ENCODE results near the gene PMEPA1. TPM values are rescaled to one million over a fixed set of nuclear protein-coding genes. Genes with fewer than 3 reads are reported as not detected.

Gene PMEPA1
- total RNA-seq, 2 donors from 2014 or later: 96.5 to 245 TPM

- Histone ChIP-seq H3K9me3 (no peaks in the 10 kb centered on the region), H3K4me3 (no peak overlapping the region), H3K36me3 (no peaks in the 10 kb centered on the region), H3K4me1 (replicated peaks) (no peaks in the 10 kb centered on the region), H3K27ac (no peak overlapping the region), H3K27me3 (replicated peaks; ENCODE audit: insufficient read depth) (no peaks in the 10 kb centered on the region)
- no peak for DNase-seq (ENCODE audit: low spot score)
- TF ChIP-seq POLR2AphosphoS5 (IDR thresholded peaks at IDR 0.05) (no peak), POLR2A (IDR thresholded peaks at IDR 0.05) (no peak)
- TF ChIP-seq, protein P1, sequence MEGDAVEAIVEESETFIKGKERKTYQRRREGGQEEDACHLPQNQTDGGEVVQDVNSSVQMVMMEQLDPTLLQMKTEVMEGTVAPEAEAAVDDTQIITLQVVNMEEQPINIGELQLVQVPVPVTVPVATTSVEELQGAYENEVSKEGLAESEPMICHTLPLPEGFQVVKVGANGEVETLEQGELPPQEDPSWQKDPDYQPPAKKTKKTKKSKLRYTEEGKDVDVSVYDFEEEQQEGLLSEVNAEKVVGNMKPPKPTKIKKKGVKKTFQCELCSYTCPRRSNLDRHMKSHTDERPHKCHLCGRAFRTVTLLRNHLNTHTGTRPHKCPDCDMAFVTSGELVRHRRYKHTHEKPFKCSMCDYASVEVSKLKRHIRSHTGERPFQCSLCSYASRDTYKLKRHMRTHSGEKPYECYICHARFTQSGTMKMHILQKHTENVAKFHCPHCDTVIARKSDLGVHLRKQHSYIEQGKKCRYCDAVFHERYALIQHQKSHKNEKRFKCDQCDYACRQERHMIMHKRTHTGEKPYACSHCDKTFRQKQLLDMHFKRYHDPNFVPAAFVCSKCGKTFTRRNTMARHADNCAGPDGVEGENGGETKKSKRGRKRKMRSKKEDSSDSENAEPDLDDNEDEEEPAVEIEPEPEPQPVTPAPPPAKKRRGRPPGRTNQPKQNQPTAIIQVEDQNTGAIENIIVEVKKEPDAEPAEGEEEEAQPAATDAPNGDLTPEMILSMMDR (IDR thresholded peaks at IDR 0.05): no peak
- intact Hi-C loops (cut with DNase I): no loop called here
- 81% methylated on average over 19 of the region's 19 CpGs for WGBS
Measured at GRCh38 chr20:57619051-57619831, 90.6 kb downstream of the PMEPA1 start.

- Histone ChIP-seq H3K9me3 (no peaks in the 10 kb centered on the region), H3K4me1 (replicated peaks) (no peaks in the 10 kb centered on the region), H3K4me3 (no peak overlapping the region), H3K27me3 (replicated peaks; ENCODE audit: insufficient read depth) (no peaks in the 10 kb centered on the region), H3K27ac (no peak overlapping the region), H3K36me3 (no peaks in the 10 kb centered on the region)
- intact Hi-C loops (cut with DNase I): no loop called here
- 85% methylated on average over 6 of the region's 6 CpGs for WGBS
- no peak for DNase-seq (ENCODE audit: low spot score)
- TF ChIP-seq, protein P1 (IDR thresholded peaks at IDR 0.05): no peak
- no peak for TF ChIP-seq POLR2AphosphoS5 (IDR thresholded peaks at IDR 0.05)
- TF ChIP-seq POLR2A (IDR thresholded peaks at IDR 0.05): no peak
Measured at GRCh38 chr20:57618764-57619050, 91.1 kb downstream of the PMEPA1 start.

- Histone ChIP-seq H3K4me3 (no peak overlapping the region), H3K4me1 (replicated peaks) (no peaks in the 10 kb centered on the region), H3K27me3 (replicated peaks; ENCODE audit: insufficient read depth) (no peaks in the 10 kb centered on the region), H3K36me3 (no peaks in the 10 kb centered on the region), H3K9me3 (no peaks in the 10 kb centered on the region), H3K27ac (no peak overlapping the region)
- peak; percentile 40 for DNase-seq (ENCODE audit: low spot score)
- intact Hi-C loops (cut with DNase I): no loop called here
- peak; percentile 52 for TF ChIP-seq POLR2AphosphoS5 (IDR thresholded peaks at IDR 0.05)
- TF ChIP-seq, protein P1 (IDR thresholded peaks at IDR 0.05): no peak
- WGBS: 82% methylated on average over 14 of the region's 14 CpGs
Measured at GRCh38 chr20:57618091-57618763, 91.6 kb downstream of the PMEPA1 start.

DNA sequence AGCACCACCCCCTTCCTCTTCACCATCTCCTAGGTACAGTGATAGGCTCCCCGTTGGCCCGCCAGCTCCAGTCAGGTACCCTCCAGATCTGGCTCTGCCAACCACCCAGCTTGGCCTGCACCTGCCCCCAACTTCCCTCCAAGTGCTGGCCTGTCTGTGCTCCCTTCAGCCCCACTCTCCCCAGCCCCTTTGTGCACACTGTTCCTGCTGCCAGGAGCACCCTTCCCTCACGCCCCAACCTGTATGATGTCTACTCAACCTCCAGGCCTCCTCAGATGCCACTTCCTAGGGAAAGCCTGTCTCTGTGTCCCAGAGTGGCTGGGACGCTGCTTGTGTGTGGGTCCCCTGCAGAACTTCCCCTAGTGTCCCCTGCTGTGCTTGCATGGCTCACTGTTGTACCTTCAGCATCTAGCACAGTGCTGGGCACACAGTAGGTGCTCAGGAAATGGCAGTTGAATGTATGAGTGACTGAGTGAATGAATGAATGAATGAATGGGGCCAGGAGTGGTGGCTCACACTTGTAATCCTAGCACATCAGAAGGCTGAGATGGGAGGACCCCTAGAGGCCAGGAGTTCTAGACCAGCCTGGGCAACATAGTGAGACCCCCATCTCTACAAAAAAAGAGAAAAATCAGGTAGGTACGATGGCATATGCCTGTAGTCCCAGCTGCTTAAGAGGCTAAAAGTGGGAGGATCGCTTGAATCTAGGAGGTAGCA is 92.6 kb downstream of the PMEPA1 start:
- DNase-seq (ENCODE audit: low spot score): no peak
- H3K27ac ChIP-seq: no peak overlapping the region
- no peak overlapping the region for H3K4me3 ChIP-seq
- no peaks in the 10 kb centered on the region for H3K27me3 ChIP-seq (replicated peaks; ENCODE audit: insufficient read depth)
- TF ChIP-seq, protein P1 (IDR thresholded peaks at IDR 0.05): no peak
- no peak for TF ChIP-seq POLR2A (IDR thresholded peaks at IDR 0.05)
- no peaks in the 10 kb centered on the region for H3K9me3 ChIP-seq
- intact Hi-C loops (cut with DNase I): no loop called here
- 86% methylated on average over 6 of the region's 6 CpGs for WGBS
- no peaks in the 10 kb centered on the region for H3K36me3 ChIP-seq
- no peaks in the 10 kb centered on the region for H3K4me1 ChIP-seq (replicated peaks)
